HepG2 (cell line): Measurements from ENCODE around the gene TH. TPM values are rescaled to one million over a fixed set of nuclear protein-coding genes. Genes with fewer than 3 reads are reported as not detected.
A peak's percentile ranks its signal among the peaks of the same experiment; 100 is the strongest.

Experiments
- KLF9 ChIP-seq: IDR thresholded peaks from 2 replicates; pipeline ENCODE4 v1.6.1; 2016; ENCODE audit warnings: low read depth
- KMT2B ChIP-seq: IDR thresholded peaks from 2 replicates; pipeline ENCODE4 v1.6.1; 2016; ENCODE audit warnings: missing genetic modification reagents, missing compliant biosample characterization
- NCOR1 ChIP-seq: fragments of 200-600 bp; sonication (generic); IDR thresholded peaks from 2 replicates; pipeline ENCODE4 v1.7.0; 2017; ENCODE audit warnings: antibody characterized with exemption, low read length, borderline replicate concordance
- RAD51 ChIP-seq: fragments of 450-650 bp; IDR thresholded peaks from 2 replicates; pipeline ENCODE4 v1.6.1; 2016; ENCODE audit warnings: borderline replicate concordance
- REL ChIP-seq: sonication (generic); formaldehyde crosslinking; conservative IDR thresholded peaks from 2 replicates; pipeline ENCODE4 v1.8.0; 2022; ENCODE audit warnings: mild to moderate bottlenecking, missing genetic modification reagents, moderate library complexity
- TEAD2 ChIP-seq: sonication (generic); formaldehyde crosslinking; IDR thresholded peaks from 2 replicates; pipeline ENCODE4 v1.9.0; 2021; ENCODE audit warnings: missing genetic modification reagents
- ZBTB40 ChIP-seq, 2 experiments: fragments of 450-650 bp in 1 of 2; sonication (generic) in 1 of 2; formaldehyde crosslinking in 1 of 2; IDR thresholded peaks; 2 replicates each; pipeline versions ENCODE4 v1.6.1 to v1.8.0; 2016 to 2022; ENCODE audit warnings: antibody characterized with exemption in 1 of 2, mild to moderate bottlenecking in 1 of 2, missing genetic modification reagents in 1 of 2
- ZMYM2 ChIP-seq: sonication (generic); formaldehyde crosslinking; IDR thresholded peaks from 2 replicates; pipeline ENCODE4 v1.8.0; 2022; ENCODE audit warnings: mild to moderate bottlenecking, missing genetic modification reagents
- ZNF17 ChIP-seq: sonication (generic); formaldehyde crosslinking; IDR thresholded peaks from 2 replicates; pipeline ENCODE4 v1.5.0; 2020; ENCODE audit warnings: mild to moderate bottlenecking, missing genetic modification reagents
- ZNF44 ChIP-seq: sonication (generic); formaldehyde crosslinking; IDR thresholded peaks from 2 replicates; pipeline ENCODE4 v1.5.1; 2020; ENCODE audit warnings: mild to moderate bottlenecking, missing genetic modification reagents
- ZSCAN22 ChIP-seq: sonication (generic); formaldehyde crosslinking; IDR thresholded peaks from 2 replicates; pipeline ENCODE4 v1.4.0; 2020; ENCODE audit warnings: mild to moderate bottlenecking, missing genetic modification reagents
- ZSCAN25 ChIP-seq: sonication (generic); formaldehyde crosslinking; IDR thresholded peaks from 2 replicates; pipeline ENCODE4 v1.8.0; 2022; ENCODE audit warnings: mild to moderate bottlenecking, missing genetic modification reagents
- polyA plus RNA-seq, 8 experiments: library from polyadenylated mRNA; depleted of rRNA in 3 of 8; stranded (reverse) in 7 of 8; unstranded in 1 of 8; fragments of >200 nt; fragmentation: Illumina TruSeq in 4 of 8; extraction: Trizol in 4 of 8; gene quantifications; 2 replicates each; pipeline versions ENCODE4 v1.2.1 to v1.2.3, GENCODE V29; 2011 to 2016; ENCODE audit warnings: low read depth in 4 of 8, missing spikeins in 1 of 8, mixed read lengths in 1 of 8; ENCODE audit not compliant: insufficient read depth in 1 of 8
- total RNA-seq, 5 experiments: library from RNA; depleted of rRNA; stranded (reverse); fragments of >200 nt; fragmentation: Illumina TruSeq; extraction: Trizol; gene quantifications; 2 replicates each; pipeline ENCODE4 v1.2.3, GENCODE V29; 2016; ENCODE audit warnings: low read depth in 1 of 5
- TF ChIP-seq, protein P1 (sequence below), 2 experiments: sonication (generic) in 1 of 2; formaldehyde crosslinking in 1 of 2; IDR thresholded peaks; 2 replicates each; pipeline versions ENCODE4 v1.4.0 to v1.6.1; 2016 to 2020; ENCODE audit warnings: borderline replicate concordance in 1 of 2, low read depth in 1 of 2, mild to moderate bottlenecking in 1 of 2, missing genetic modification reagents in 1 of 2
- TF ChIP-seq, protein P2 (sequence below): sonication (generic); formaldehyde crosslinking; IDR thresholded peaks from 2 replicates; pipeline ENCODE4 v1.4.0; 2020; ENCODE audit warnings: mild to moderate bottlenecking, low read depth, missing genetic modification reagents

The TH gene
- total and polyA plus RNA-seq, 2 of the 13 experiments (the other 11 are each of a cell fraction or from before 2014, with no cell fraction given): 0.36 TPM; not detected in 1

DNA sequence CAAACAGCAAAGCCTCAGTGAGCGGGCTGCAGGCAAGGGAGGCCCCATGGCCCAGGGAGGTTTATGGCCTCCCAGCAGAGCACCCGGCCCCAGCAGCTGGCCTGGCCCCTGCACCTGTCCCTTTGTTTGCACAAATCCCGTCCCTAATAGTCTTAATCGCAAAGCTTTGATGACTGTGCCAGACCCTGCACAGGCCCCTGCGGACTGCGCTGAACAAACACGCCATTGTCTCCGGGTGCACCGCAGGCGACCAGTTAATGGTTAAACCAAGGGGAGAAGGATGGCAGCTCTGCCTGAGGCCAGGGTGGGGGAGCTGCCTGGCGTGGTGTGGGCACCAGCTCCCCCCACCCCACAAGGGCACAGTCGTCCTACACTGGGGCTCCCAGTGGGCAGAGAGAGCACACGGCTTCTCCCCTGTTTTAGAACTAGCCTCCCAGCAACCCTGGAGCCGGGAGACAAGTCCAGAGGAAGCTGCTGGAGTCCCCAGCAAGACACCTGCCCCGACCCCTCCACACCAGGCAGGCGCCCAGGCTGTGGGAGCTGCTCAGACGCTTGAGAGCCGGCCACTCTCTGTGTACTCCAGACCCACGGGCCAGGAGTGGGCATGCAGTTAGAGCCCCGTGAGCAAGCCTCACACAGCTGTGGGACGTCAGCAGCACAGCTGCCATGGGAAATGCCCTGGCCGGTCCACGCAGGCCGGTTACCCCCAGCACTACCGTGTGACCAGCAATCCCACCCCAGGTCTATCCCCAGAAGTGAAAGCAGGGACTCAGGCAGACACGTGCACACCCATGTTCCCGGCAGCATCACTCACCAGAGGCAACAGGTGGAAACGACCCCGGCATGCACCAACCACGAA is 39.7 kb upstream of the TH start (continued):
- TF ChIP-seq, protein P1, sequence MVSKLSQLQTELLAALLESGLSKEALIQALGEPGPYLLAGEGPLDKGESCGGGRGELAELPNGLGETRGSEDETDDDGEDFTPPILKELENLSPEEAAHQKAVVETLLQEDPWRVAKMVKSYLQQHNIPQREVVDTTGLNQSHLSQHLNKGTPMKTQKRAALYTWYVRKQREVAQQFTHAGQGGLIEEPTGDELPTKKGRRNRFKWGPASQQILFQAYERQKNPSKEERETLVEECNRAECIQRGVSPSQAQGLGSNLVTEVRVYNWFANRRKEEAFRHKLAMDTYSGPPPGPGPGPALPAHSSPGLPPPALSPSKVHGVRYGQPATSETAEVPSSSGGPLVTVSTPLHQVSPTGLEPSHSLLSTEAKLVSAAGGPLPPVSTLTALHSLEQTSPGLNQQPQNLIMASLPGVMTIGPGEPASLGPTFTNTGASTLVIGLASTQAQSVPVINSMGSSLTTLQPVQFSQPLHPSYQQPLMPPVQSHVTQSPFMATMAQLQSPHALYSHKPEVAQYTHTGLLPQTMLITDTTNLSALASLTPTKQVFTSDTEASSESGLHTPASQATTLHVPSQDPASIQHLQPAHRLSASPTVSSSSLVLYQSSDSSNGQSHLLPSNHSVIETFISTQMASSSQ (IDR thresholded peaks at IDR 0.05; ENCODE audit: low read depth): peak; percentile 99
- TF ChIP-seq, protein P1 (CRISPR knock-in tag; IDR thresholded peaks at IDR 0.05; ENCODE audit: borderline replicate concordance): peak; percentile 100
- TF ChIP-seq ZNF17 (CRISPR knock-in tag) (peak; percentile 88; the same call in 1 of the 2 replicates), ZBTB40 (IDR thresholded peaks at IDR 0.05) (no peak), ZBTB40 (CRISPR knock-in tag; IDR thresholded peaks at IDR 0.05) (peak; percentile 73), KMT2B (CRISPR knock-in tag) (peak; percentile 53; the same call in 1 of the 2 replicates), REL (CRISPR knock-in tag) (no peak), TEAD2 (CRISPR knock-in tag) (no peak), KLF9 (CRISPR knock-in tag) (no peak), NCOR1 (peak; percentile 88; the same call in 1 of the 2 replicates), ZSCAN22 (CRISPR knock-in tag) (no peak), ZNF44 (CRISPR knock-in tag) (no peak), ZSCAN25 (CRISPR knock-in tag) (peak; percentile 91; the same call in 1 of the 2 replicates), RAD51 (no peak), ZMYM2 (peak; percentile 63)
- TF ChIP-seq, protein P2, sequence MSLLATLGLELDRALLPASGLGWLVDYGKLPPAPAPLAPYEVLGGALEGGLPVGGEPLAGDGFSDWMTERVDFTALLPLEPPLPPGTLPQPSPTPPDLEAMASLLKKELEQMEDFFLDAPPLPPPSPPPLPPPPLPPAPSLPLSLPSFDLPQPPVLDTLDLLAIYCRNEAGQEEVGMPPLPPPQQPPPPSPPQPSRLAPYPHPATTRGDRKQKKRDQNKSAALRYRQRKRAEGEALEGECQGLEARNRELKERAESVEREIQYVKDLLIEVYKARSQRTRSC (CRISPR knock-in tag): no peak
